GM21825 (cell line): ENCODE measurements around the gene IFNA5.

Experiments
- ATAC-seq: cut with Tn5 transposase; IDR thresholded peaks from one replicate; pipeline ENCODE4 v1.9.1; 2021; ENCODE audit warnings: mild to moderate bottlenecking, moderate library complexity; ENCODE audit not compliant: unreplicated experiment

Gene IFNA5

DNA sequence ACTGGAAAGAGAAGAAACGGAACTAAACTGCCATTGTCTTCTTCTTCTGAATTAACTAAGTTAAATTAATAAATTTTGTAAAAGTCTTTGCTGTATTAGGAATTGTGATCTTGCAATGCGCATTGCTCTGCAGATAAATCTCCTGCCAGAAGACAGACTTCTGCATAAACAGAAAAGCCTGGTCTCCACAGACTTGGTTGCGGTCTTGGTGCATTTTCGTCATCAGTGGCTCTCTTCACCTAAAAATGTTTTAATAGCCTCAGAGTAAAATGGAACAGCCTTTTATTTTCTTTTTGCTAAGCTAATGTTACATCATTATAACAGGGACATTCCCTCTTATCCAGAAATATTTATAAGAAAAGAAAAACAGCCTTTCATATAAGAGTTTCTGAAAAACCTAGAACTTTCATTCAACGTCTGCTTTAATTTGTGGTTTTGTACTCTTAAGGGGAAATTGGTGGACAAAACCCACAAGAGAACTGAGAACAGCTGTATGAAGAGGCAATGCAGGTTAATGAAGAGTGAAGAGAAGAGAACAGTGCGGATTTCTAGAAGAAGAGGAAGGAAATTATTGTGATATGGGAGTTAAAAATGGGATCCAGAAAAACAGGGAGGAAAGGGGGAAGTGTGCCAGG, 10.1 kb downstream of the IFNA5 start:
- peak; percentile 78 for ATAC-seq

GRCh38 chr9:21294364-21294774, 10.7 kb downstream of the IFNA5 start:
- ATAC-seq, result peak; percentile 60

GRCh38 chr9:21289848-21290247, 15.3 kb downstream of the IFNA5 start:
- ATAC-seq, result no peak

- no peak for ATAC-seq
Observed at GRCh38 chr9:21287280-21287679, 17.8 kb downstream of the IFNA5 start.

GRCh38 chr9:21286659-21287058, 18.5 kb downstream of the IFNA5 start:
- ATAC-seq, result no peak

DNA sequence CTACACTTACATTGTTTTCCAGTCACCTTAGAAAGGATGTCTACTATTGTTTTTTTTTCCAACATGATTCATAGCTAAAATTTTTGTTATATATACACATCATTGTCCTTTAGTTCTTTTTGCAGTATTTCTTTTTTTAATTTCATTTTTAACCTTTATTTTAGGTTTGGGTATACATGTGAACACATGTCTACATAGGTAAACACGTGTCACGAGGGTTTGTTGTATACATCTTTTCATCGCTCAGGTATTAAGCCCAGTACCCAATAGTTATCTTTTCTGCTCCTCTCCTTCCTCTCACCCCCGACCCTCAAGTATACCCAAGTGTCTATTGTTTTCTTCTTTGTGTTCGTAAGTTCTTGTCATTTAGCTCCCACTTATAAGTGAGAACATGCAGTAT, 19.0 kb downstream of the IFNA5 start:
- ATAC-seq, result no peak

DNA sequence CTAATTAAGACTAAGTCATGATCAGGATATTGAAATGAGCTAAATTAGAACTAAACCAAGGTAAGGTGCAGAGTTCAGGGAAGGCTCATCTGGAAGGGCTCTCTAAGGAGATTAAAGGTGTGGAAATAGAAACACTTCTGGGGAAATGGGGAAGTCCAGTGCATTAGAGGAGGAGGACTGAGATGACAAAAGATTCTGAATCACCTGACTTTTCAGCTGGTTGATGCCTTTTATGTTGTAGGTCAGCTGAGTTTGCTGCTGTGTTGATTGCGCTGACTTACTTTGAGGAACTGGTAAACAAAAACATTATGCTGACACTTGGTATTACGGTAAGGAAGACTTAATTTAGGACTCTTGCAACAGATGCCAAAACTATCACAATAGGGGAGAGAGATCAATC, 23.8 kb downstream of the IFNA5 start:
- ATAC-seq, result no peak

GRCh38 chr9:21268347-21268657, 36.8 kb downstream of the IFNA5 start:
- ATAC-seq, result no peak

GRCh38 chr9:21267485-21268346, 37.4 kb downstream of the IFNA5 start:
- ATAC-seq, result peak; percentile 74

DNA sequence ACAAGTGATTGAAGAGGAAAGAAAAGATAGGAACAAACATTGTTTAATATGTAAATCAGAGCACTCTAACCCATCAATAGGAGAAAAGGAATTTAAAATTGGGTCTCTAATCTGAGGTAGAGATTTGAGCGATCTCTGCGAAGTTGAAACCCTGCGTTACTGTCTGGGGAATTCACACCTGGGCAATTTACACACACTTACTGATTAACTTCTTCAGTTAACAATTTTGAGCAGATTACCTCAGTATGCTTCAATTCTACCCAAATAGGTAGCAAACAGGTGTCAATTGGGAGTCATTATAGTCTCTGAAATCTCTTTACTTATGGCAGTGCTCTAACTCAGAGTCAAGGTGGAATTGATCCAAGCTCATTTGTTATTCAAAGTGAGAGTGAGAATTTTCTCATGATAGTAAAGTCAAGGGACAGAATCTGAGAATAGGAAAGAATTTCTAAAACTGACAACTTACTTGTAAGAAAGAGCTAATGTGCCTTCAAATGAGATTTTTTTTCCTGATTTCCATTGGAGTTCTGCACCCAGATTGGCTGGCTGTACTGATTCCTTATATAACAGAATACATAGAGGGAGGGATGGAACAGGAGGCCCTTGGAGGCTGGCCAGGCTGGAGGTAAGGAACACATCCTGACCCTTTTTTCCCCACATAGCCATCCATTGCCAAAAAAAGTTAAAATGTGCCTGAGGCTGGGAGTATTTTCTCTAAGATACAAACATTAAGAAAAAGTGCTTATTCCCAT, 38.2 kb downstream of the IFNA5 start:
- ATAC-seq, result no peak

DNA sequence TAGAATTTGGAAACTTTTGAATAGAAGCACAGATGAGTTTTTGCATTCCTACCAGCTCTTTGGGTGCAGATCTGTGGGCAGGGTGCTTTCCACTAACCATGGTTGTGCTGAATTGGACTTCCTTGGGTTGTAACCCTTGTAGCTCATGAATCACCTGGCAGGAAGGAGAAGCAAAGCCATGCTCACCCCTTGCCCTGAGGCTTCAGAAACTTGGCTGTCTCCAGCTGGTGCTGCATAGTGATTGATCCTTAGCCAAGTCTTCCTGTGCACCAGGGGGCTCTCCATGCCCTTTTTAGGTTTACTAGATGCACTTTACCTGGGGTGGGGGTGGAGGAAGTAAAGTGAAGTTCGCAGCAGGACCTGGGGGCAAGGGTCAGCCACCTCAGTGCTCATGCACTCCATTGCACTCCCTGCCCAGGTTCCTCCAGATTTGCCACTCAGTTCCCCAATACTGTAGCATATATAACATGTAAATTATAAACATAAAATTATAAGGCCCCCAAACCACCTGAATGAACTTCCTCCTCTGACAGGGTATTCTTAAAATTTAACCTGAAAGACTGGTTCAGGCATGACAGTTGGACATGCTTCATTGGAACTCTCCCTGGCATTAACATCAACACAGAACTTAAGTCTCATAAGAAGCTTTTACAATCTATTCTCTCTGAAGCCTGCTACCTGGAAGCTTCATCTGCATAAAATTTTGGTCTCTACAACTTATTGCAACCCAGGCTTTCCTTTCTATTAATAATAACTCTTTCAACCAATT, 39.5 kb downstream of the IFNA5 start:
- ATAC-seq, result no peak

- ATAC-seq, result no peak
Observed at GRCh38 chr9:21255538-21256212, 49.4 kb downstream of the IFNA5 start.
